IMR-90 (cell line): Measurements from ENCODE around the gene SYS1. TPM values are rescaled to one million over a fixed set of nuclear protein-coding genes. Genes with fewer than 3 reads are reported as not detected.
A peak's percentile ranks its signal among the peaks of the same experiment; 100 is the strongest.

Source experiments
- ATAC-seq: fragments of 200-7000 bp; cut with Tn5 transposase; 2 replicates; pipeline ENCODE4 v1.9.1; 2020; ENCODE audit warnings: low read depth, mild to moderate bottlenecking, moderate library complexity
- BruUV-seq: library from RNA; stranded (reverse); fragments of 400-500 nt; replicated peaks from 2 replicates; lab custom pipeline; 2021; lab: Mats Ljungman, UMichigan
- CTCF ChIA-PET: fragments of 300-600 bp; formaldehyde crosslinking; extraction: SDS; loops from one replicate; lab custom pipeline; 2021; ENCODE audit warnings: antibody characterized with exemption; lab: Yijun Ruan, JAX
- POLR2A ChIA-PET: fragments of 300-600 bp; sonication (Branson Sonifier 250); formaldehyde crosslinking; loops from one replicate; lab custom pipeline; 2022; ENCODE audit warnings: antibody characterized with exemption; ENCODE audit not compliant: unreplicated experiment; lab: Charles Lee
- DNase-seq: peaks from one replicate; pipeline ENCODE4 v3.0.0; 2013
- H2AFZ ChIP-seq: replicated peaks from 2 replicates; pipeline ENCODE3; 2013; ENCODE audit warnings: low read length, mild to moderate bottlenecking; ENCODE audit not compliant: poor library complexity
- H2AK5ac ChIP-seq: 2 replicates; pipeline ENCODE4 v1.6.1; 2013; ENCODE audit warnings: low read depth, low read length, inconsistent platforms
- H2AK9ac ChIP-seq: replicated peaks from 2 replicates; pipeline ENCODE3; 2013; ENCODE audit warnings: mild to moderate bottlenecking, low read depth, low read length, moderate library complexity; ENCODE audit not compliant: poor library complexity
- H2BK120ac ChIP-seq: 2 replicates; pipeline ENCODE4 v1.6.1; 2013; ENCODE audit warnings: low read depth, low read length, inconsistent platforms
- H2BK15ac ChIP-seq: 3 replicates; pipeline ENCODE4 v1.6.1; 2013; ENCODE audit warnings: low read depth, low read length, inconsistent platforms
- H2BK20ac ChIP-seq: 2 replicates; pipeline ENCODE4 v1.6.1; 2013; ENCODE audit warnings: low read depth, mild to moderate bottlenecking, inconsistent platforms, low read length, moderate library complexity
- H2BK5ac ChIP-seq: 2 replicates; pipeline ENCODE4 v1.6.1; 2013; ENCODE audit warnings: mild to moderate bottlenecking, low read depth, low read length, inconsistent platforms; ENCODE audit not compliant: poor library complexity, severe bottlenecking
- H3K14ac ChIP-seq: replicated peaks from 2 replicates; pipeline ENCODE4 v1.6.1; 2013; ENCODE audit warnings: low read depth, low read length, inconsistent platforms
- H3K18ac ChIP-seq: 2 replicates; pipeline ENCODE4 v1.6.1; 2013; ENCODE audit warnings: low read depth, low read length, control low read depth
- H3K23ac ChIP-seq: 2 replicates; pipeline ENCODE4 v1.6.1; 2013; ENCODE audit warnings: low read depth, low read length, inconsistent platforms
- H3K27ac ChIP-seq: 2 replicates; pipeline ENCODE4 v1.5.1; 2013; ENCODE audit warnings: mild to moderate bottlenecking, control low read depth, low read length; ENCODE audit not compliant: insufficient read depth
- H3K27me3 ChIP-seq: 2 replicates; pipeline ENCODE4 v1.6.1; 2013; ENCODE audit warnings: low read length; ENCODE audit not compliant: control insufficient read depth, insufficient read depth
- H3K36me3 ChIP-seq: 2 replicates; pipeline ENCODE4 v1.6.1; 2013; ENCODE audit warnings: low read length, mixed read lengths; ENCODE audit not compliant: control insufficient read depth, insufficient read depth
- H3K4ac ChIP-seq: 2 replicates; pipeline ENCODE4 v1.6.1; 2013; ENCODE audit warnings: low read depth, low read length, inconsistent platforms
- H3K4me1 ChIP-seq: 2 replicates; pipeline ENCODE4 v1.6.1; 2013; ENCODE audit warnings: low read length, mixed read lengths; ENCODE audit not compliant: control insufficient read depth, insufficient read depth
- H3K4me2 ChIP-seq: 2 replicates; pipeline ENCODE4 v1.6.1; 2013; ENCODE audit warnings: low read depth, mild to moderate bottlenecking, control low read depth, low read length, moderate library complexity
- H3K4me3 ChIP-seq: 2 replicates; pipeline ENCODE4 v1.5.1; 2013; ENCODE audit warnings: low read depth, mild to moderate bottlenecking, control low read depth, low read length, moderate library complexity; ENCODE audit not compliant: insufficient read depth
- H3K56ac ChIP-seq: 2 replicates; pipeline ENCODE4 v1.6.1; 2013; ENCODE audit warnings: low read length, inconsistent platforms; ENCODE audit not compliant: insufficient read depth; ENCODE audit errors: extremely low read depth
- H3K79me1 ChIP-seq, 2 experiments: 2 replicates each; pipeline ENCODE4 v1.6.1; 2013; ENCODE audit warnings: low read length in 2 of 2, inconsistent platforms in 1 of 2, low read depth in 1 of 2
- H3K9ac ChIP-seq: 2 replicates; pipeline ENCODE4 v1.6.1; 2013; ENCODE audit warnings: low read depth, low read length, control low read depth
- H3K9me1 ChIP-seq: 2 replicates; pipeline ENCODE4 v1.6.1; 2013; ENCODE audit warnings: low read length, inconsistent platforms; ENCODE audit not compliant: insufficient read depth
- H3K9me3 ChIP-seq: 2 replicates; pipeline ENCODE4 v1.6.1; 2013; ENCODE audit warnings: low read length; ENCODE audit not compliant: control insufficient read depth, insufficient read depth
- H4K20me1 ChIP-seq: 2 replicates; pipeline ENCODE4 v1.6.1; 2013; ENCODE audit warnings: low read length, inconsistent platforms; ENCODE audit not compliant: insufficient read depth
- H4K5ac ChIP-seq: 2 replicates; pipeline ENCODE4 v1.6.1; 2013; ENCODE audit warnings: mild to moderate bottlenecking, low read depth, low read length, control low read depth
- H4K8ac ChIP-seq, 2 experiments: 2 replicates each; pipeline ENCODE4 v1.6.1; 2013; ENCODE audit warnings: low read depth in 2 of 2, low read length in 2 of 2, control low read depth in 1 of 2, inconsistent platforms in 1 of 2
- H4K91ac ChIP-seq: 2 replicates; pipeline ENCODE4 v1.6.1; 2013; ENCODE audit warnings: low read depth, low read length, inconsistent platforms; ENCODE audit not compliant: insufficient read depth
- BHLHE40 ChIP-seq: fragments of 150-350 bp; IDR thresholded peaks from 2 replicates; pipeline ENCODE4 v1.6.1; 2016; ENCODE audit warnings: mild to moderate bottlenecking, low read depth, low read length
- CEBPB ChIP-seq: IDR thresholded peaks from 2 replicates; pipeline ENCODE4 v1.6.1; 2012; ENCODE audit warnings: low read depth, low read length, improper control_type of control experiment
- MAZ ChIP-seq: IDR thresholded peaks from 2 replicates; pipeline ENCODE4 v1.6.1; 2012; ENCODE audit warnings: low read depth, mild to moderate bottlenecking, low read length, improper control_type of control experiment, moderate library complexity, borderline replicate concordance
- WGBS, 2 experiments: methylation state at CpG; one replicate each; pipeline versions ENCODE4 v1.1.5 to v1.1.7; 2013; ENCODE audit warnings: missing lambda C conversion rate in 2 of 2; ENCODE audit not compliant: insufficient read length in 1 of 2; ENCODE audit errors: extremely low coverage in 2 of 2; 5-methylcytosine and 5-hydroxymethylcytosine counted together
- dilution Hi-C: fragments of 300-500 bp; cut with HindIII; formaldehyde crosslinking; loops from one replicate; pipeline ENCODE4 v1.14.3; 2018; ENCODE audit warnings: low sequenced_read_pairs; ENCODE audit not compliant: unreplicated experiment
- in situ Hi-C: fragments of 300-500 bp; cut with MboI; formaldehyde crosslinking; loops from 3 replicates; pipeline ENCODE4 v1.14.3; 2019; ENCODE audit warnings: low sequenced_read_pairs, inconsistent platforms, mixed read lengths
- intact Hi-C: fragments of 100-400 bp; cut with micrococcal nuclease; formaldehyde crosslinking; loops from 2 replicates; pipeline ENCODE4 v1.10.0; 2022
- polyA plus RNA-seq, 3 experiments: library from polyadenylated mRNA; depleted of rRNA; stranded (reverse); fragments of >200 nt; gene quantifications; 2 replicates each; pipeline ENCODE4 v1.2.3, GENCODE V29; 2012; ENCODE audit warnings: low replicate concordance in 1 of 3
- total RNA-seq: library from RNA; depleted of rRNA; stranded (reverse); fragments of >200 nt; gene quantifications from 2 replicates; pipeline ENCODE4 v1.2.3, GENCODE V29; 2012

The SYS1 gene
- total and polyA plus RNA-seq, 2 of the 4 experiments (the other 2 are of a cell fraction), result 12.9 to 24.6 TPM

GRCh38 chr20:45330476-45330875, 32.5 kb upstream of the SYS1 start:
- CTCF ChIA-PET, result no interaction called here

More at GRCh38 chr20:45330476-45330875, 32.5 kb upstream of the SYS1 start:
- Histone ChIP-seq H3K4me2 (no peak overlapping the region), H3K9ac (no peak overlapping the region), H3K36me3 (peaks cover 71% of the 10 kb centered on the region), H3K56ac (no peak overlapping the region), H4K91ac (no peak overlapping the region), H4K5ac (no peak overlapping the region), H3K14ac (no peak overlapping the region), H3K9me3 (no peaks in the 10 kb centered on the region), H3K4me1 (0 out of 2 replicates have a peak, but pooled peaks cover 1% of the 10 kb centered on the region), H3K4me3 (no peak overlapping the region), H3K9me1 (peaks cover 2% of the 10 kb centered on the region; the same call in 1 of the 2 replicates), H3K27ac (no peak overlapping the region), H4K8ac (no peak overlapping the region), H2AK5ac (no peak overlapping the region), H2AK9ac (peak overlapping the region; percentile 73), H3K4ac (no peak overlapping the region), H2AFZ (no peak overlapping the region), H2BK15ac (no peak overlapping the region), H4K20me1 (peaks cover 41% of the 10 kb centered on the region), H3K79me1 (peaks cover 50 to 70% of the 10 kb centered on the region in 2 experiments), H3K18ac (no peak overlapping the region), H3K23ac (no peak overlapping the region), H2BK120ac (no peak overlapping the region), H2BK5ac (no peak overlapping the region), H2BK20ac (no peak overlapping the region), H3K27me3 (no peaks in the 10 kb centered on the region)
- POLR2A ChIA-PET, result no interaction called here
- dilution Hi-C loops (no loop called here), intact Hi-C loops (no loop called here), in situ Hi-C loops (loop anchor here (25.0 kb wide), 1 partner anchor 582 kb away; the partner anchor contains the start of gene PLTP)
- no TSS peak for BruUV-seq
- 100% methylated on average over 3 of the region's 3 CpGs; no CpG with 5 or more reads in 1 of the 2 experiments for WGBS, 2 experiments
- TF ChIP-seq MAZ (no peak), CEBPB (no peak), BHLHE40 (no peak)
- DNase-seq (no peak), ATAC-seq (no peak)
